ENCODE measurements around the gene MOV10L1. TPM values are rescaled to one million over a fixed set of nuclear protein-coding genes. Genes with fewer than 3 reads are reported as not detected.
"Not testable (repeated sequence)": the region's sequence is repeated elsewhere in the genome, so short reads cannot be mapped to it uniquely, and the experiment has no call there.

MOV10L1 gene
- total RNA-seq, 1 experiment from 2014 or later, result 0.26 TPM

GRCh38 chr22:50146439-50147238 lies 56.8 kb downstream of the MOV10L1 start:
- Histone ChIP-seq H2AFZ (ENCODE audit: low read length) (no peak overlapping the region), H3K4me3 (ENCODE audit: low read length) (no peak overlapping the region), H4K20me1 (ENCODE audit: low read length) (no peaks in the 10 kb centered on the region), H3K4me1 (ENCODE audit: insufficient read depth, low read length) (no peaks in the 10 kb centered on the region), H3F3A (ENCODE audit: low read length, unreplicated experiment) (no peaks in the 10 kb centered on the region), H3K9me3 (ENCODE audit: low read length) (no peaks in the 10 kb centered on the region), H3K9me2 (replicated peaks; ENCODE audit: low read length) (no peaks in the 10 kb centered on the region), H3K36me3 (ENCODE audit: low read depth, low read length) (no peaks in the 10 kb centered on the region), H3K9ac (ENCODE audit: low read length) (no peak overlapping the region), H3K79me2 (ENCODE audit: low read length) (no peaks in the 10 kb centered on the region), H3K27ac (ENCODE audit: low read length) (no peak overlapping the region), H3K27me3 (ENCODE audit: low read length) (no peaks in the 10 kb centered on the region), H3K4me2 (ENCODE audit: low read length) (no peak overlapping the region)
- no peak for ATAC-seq
- POLR2A ChIA-PET (ENCODE audit: unreplicated experiment), result no interaction called here
- intact Hi-C loops (cut with micrococcal nuclease), result no loop called here
- DNase-seq, result no peak
- CTCF ChIA-PET, result no interaction called here
- BruUV-seq (replicated peaks), result no TSS peak
- TF ChIP-seq CTCF (conservative IDR thresholded peaks at IDR 0.05; ENCODE audit: low read depth, low read length) (no peak), EZH2phosphoT487 (IDR thresholded peaks at IDR 0.05; ENCODE audit: borderline replicate concordance, low read length) (no peak), EZH2 (IDR thresholded peaks at IDR 0.05; ENCODE audit: low read length, unreplicated experiment) (no peak)

GRCh38 chr22:50147258-50148165 lies 57.7 kb downstream of the MOV10L1 start:
- H3K79me2 ChIP-seq (ENCODE audit: low read length); H3K27ac ChIP-seq (ENCODE audit: low read length); POLR2A ChIA-PET (ENCODE audit: unreplicated experiment); H3F3A ChIP-seq (ENCODE audit: low read length, unreplicated experiment); H3K27me3 ChIP-seq (ENCODE audit: low read length); H3K9ac ChIP-seq (ENCODE audit: low read length); intact Hi-C loops (cut with micrococcal nuclease); H4K20me1 ChIP-seq (ENCODE audit: low read length); H3K4me3 ChIP-seq (ENCODE audit: low read length); H2AFZ ChIP-seq (ENCODE audit: low read length); ATAC-seq; H3K9me3 ChIP-seq (ENCODE audit: low read length); H3K4me1 ChIP-seq (ENCODE audit: insufficient read depth, low read length); H3K9me2 ChIP-seq (replicated peaks; ENCODE audit: low read length); BruUV-seq (replicated peaks); H3K36me3 ChIP-seq (ENCODE audit: low read depth, low read length); CTCF ChIA-PET; H3K4me2 ChIP-seq (ENCODE audit: low read length); DNase-seq: not testable (repeated sequence)

GRCh38 chr22:50148166-50148500 lies 58.3 kb downstream of the MOV10L1 start:
- no peak overlapping the region for H3K9ac ChIP-seq (ENCODE audit: low read length)
- intact Hi-C loops (cut with micrococcal nuclease), result no loop called here

More at GRCh38 chr22:50148166-50148500, 58.3 kb downstream of the MOV10L1 start:
- POLR2A ChIA-PET (ENCODE audit: unreplicated experiment), result no interaction called here
- Histone ChIP-seq H3K4me3 (ENCODE audit: low read length) (no peak overlapping the region), H2AFZ (ENCODE audit: low read length) (no peak overlapping the region), H4K20me1 (ENCODE audit: low read length) (no peaks in the 10 kb centered on the region), H3K4me1 (ENCODE audit: insufficient read depth, low read length) (no peaks in the 10 kb centered on the region), H3K27ac (ENCODE audit: low read length) (no peak overlapping the region), H3K4me2 (ENCODE audit: low read length) (no peak overlapping the region), H3K79me2 (ENCODE audit: low read length) (no peaks in the 10 kb centered on the region), H3F3A (ENCODE audit: low read length, unreplicated experiment) (no peaks in the 10 kb centered on the region), H3K36me3 (ENCODE audit: low read depth, low read length) (no peaks in the 10 kb centered on the region), H3K27me3 (ENCODE audit: low read length) (no peaks in the 10 kb centered on the region), H3K9me2 (replicated peaks; ENCODE audit: low read length) (no peaks in the 10 kb centered on the region), H3K9me3 (ENCODE audit: low read length) (no peaks in the 10 kb centered on the region)
- no peak for DNase-seq
- BruUV-seq (replicated peaks), result no TSS peak
- CTCF ChIA-PET, result no interaction called here
- ATAC-seq, result no peak
- TF ChIP-seq CTCF (conservative IDR thresholded peaks at IDR 0.05; ENCODE audit: low read depth, low read length) (no peak), EZH2 (IDR thresholded peaks at IDR 0.05; ENCODE audit: low read length, unreplicated experiment) (no peak), EZH2phosphoT487 (IDR thresholded peaks at IDR 0.05; ENCODE audit: borderline replicate concordance, low read length) (no peak)
